CD4-positive, alpha-beta T cell treated with Interferon alpha-2 for 1 hour (primary cell): Measurements from ENCODE around the gene CEACAM6.
"Not testable (repeated sequence)": the region's sequence is repeated elsewhere in the genome, so short reads cannot be mapped to it uniquely, and the experiment has no call there.

Source experiments
- DNase-seq, 2 donors: peaks; one replicate each; pipeline ENCODE4 v3.0.0-alpha.2; 2020 to 2022

Gene CEACAM6

GRCh38 chr19:41748012-41748411, 7.3 kb upstream of the CEACAM6 start:
- DNase-seq, result no peak

- not testable (repeated sequence) for DNase-seq
These were observed 4.8 kb upstream of the CEACAM6 start for GRCh38 chr19:41750248-41751134.

- peak; percentile 63 to 72 for DNase-seq
These were observed 2.2 kb upstream of the CEACAM6 start for GRCh38 chr19:41753159-41753558.

GRCh38 chr19:41753936-41754529, 1.3 kb upstream of the CEACAM6 start:
- peak; percentile 65 to 77 for DNase-seq

- no peak for DNase-seq
These were observed 3.5 kb downstream of the CEACAM6 start for GRCh38 chr19:41758846-41759245.

- no peak for DNase-seq
These were observed 11.8 kb downstream of the CEACAM6 start for GRCh38 chr19:41767115-41767514.

- not testable (repeated sequence) for DNase-seq
These were observed 12.8 kb downstream of the CEACAM6 start for GRCh38 chr19:41768105-41768504.

GRCh38 chr19:41769608-41770007, 14.3 kb downstream of the CEACAM6 start:
- DNase-seq, result no peak

- DNase-seq, result no peak
These were observed 16.1 kb downstream of the CEACAM6 start for GRCh38 chr19:41771410-41771809.

- peak; percentile 16 to 64 for DNase-seq
These were observed 19.2 kb downstream of the CEACAM6 start for GRCh38 chr19:41774515-41774980.

- DNase-seq, result no peak
These were observed 21.4 kb downstream of the CEACAM6 start for GRCh38 chr19:41776700-41777099.

- no peak for DNase-seq
These were observed 28.3 kb downstream of the CEACAM6 start for GRCh38 chr19:41783612-41784011.

GRCh38 chr19:41784312-41784711, 29.0 kb downstream of the CEACAM6 start:
- no peak for DNase-seq

GRCh38 chr19:41784743-41785142, 29.4 kb downstream of the CEACAM6 start:
- no peak for DNase-seq

GRCh38 chr19:41785653-41786052, 30.3 kb downstream of the CEACAM6 start:
- DNase-seq, result peak; percentile 80

GRCh38 chr19:41787055-41787454, 31.7 kb downstream of the CEACAM6 start:
- DNase-seq, result no peak

GRCh38 chr19:41788518-41788917, 33.2 kb downstream of the CEACAM6 start:
- DNase-seq, result not testable (repeated sequence)

- DNase-seq, result not testable (repeated sequence)
These were observed 33.7 kb downstream of the CEACAM6 start for GRCh38 chr19:41789053-41789452.

- peak; percentile 38 to 45 for DNase-seq
These were observed 37.4 kb downstream of the CEACAM6 start for GRCh38 chr19:41792513-41793413.

GRCh38 chr19:41793414-41793727, 38.0 kb downstream of the CEACAM6 start:
- DNase-seq, result no peak

GRCh38 chr19:41795031-41795461, 39.7 kb downstream of the CEACAM6 start:
- DNase-seq, result peak; percentile 65 to 72

GRCh38 chr19:41796362-41796761, 41.0 kb downstream of the CEACAM6 start, which contains the start of gene CEACAM3:
Gene CEACAM3 (plus strand): TSS chr19:41796587. CDS start chr19:41796678, 91 bp downstream.
- no peak for DNase-seq

- no peak for DNase-seq
These were observed 41.6 kb downstream of the CEACAM6 start for GRCh38 chr19:41796901-41797300.
